ENCODE data around the gene NSRP1. TPM values are rescaled to one million over a fixed set of nuclear protein-coding genes. Genes with fewer than 3 reads are reported as not detected.

Gene NSRP1
- total and polyA plus RNA-seq, 2 of the 13 experiments (the other 11 are each of a cell fraction or from before 2014, with no cell fraction given), result 7.0 to 14.3 TPM

DNA sequence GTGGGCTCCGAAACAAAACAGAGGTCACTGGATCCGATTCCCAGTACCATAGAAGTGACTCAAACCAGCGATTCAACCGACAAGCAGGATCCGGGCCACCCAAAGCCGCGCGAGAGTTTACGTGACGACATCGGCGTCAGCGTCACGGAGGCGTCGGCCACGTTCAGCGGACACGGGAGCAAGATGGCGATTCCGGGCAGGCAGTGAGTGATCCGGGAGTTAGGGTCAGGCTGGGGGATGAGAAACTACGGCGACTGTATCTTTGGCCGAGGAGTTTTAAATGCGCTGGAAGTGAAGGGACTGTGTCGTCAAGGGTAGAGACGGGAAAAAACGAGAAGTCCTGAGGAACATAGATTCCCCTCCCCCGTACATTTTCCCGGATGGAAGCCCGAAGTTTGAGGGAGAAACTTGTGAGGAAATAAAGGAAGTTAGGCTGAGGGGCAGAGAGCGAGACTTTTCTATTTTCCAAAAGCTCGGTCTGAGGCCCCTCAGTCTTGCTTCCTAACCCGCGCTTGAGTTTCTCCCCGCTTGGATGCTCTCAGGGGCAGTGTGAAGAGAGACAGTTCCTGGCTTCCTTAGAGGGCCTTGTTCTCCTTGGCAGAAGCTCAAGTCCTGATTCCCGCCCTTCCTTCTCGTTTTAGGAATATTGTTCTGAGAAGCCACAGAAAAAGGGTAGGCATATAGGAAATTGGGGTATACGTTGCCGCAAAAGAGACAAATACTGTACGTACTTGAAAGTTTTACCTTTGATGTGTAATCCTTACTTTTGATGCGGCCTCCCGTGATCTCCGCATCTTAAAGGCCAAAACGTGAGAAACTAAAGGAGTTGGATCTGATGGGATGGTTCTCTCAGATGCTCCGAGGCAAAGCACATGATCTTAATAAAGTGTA, at the start of gene NSRP1 (continued):
- TF ChIP-seq ZNF382 (CRISPR knock-in tag; IDR thresholded peaks at IDR 0.05; ENCODE audit: borderline replicate concordance) (no peak), NAIF1 (CRISPR knock-in tag; IDR thresholded peaks at IDR 0.05; ENCODE audit: borderline replicate concordance) (peak; percentile 62; the same call in 1 of the 2 replicates), ISL2 (CRISPR knock-in tag; IDR thresholded peaks at IDR 0.05) (peak; percentile 38), NCOA2 (CRISPR knock-in tag; IDR thresholded peaks at IDR 0.05) (0 out of 2 replicates have a peak, but pooled peaks have one; percentile 22), RFX1 (IDR thresholded peaks at IDR 0.05) (no peak), ZFP36L1 (CRISPR knock-in tag; IDR thresholded peaks at IDR 0.05) (0 out of 2 replicates have a peak, but pooled peaks have one; percentile 18), HOXA7 (CRISPR knock-in tag; IDR thresholded peaks at IDR 0.05) (no peak), E2F5 (CRISPR knock-in tag; conservative IDR thresholded peaks at IDR 0.05) (no peak), SMAD1 (CRISPR knock-in tag; IDR thresholded peaks at IDR 0.05; ENCODE audit: borderline replicate concordance, low read depth) (peak; percentile 74; the same call in 1 of the 2 replicates), DPF2 (CRISPR knock-in tag; IDR thresholded peaks at IDR 0.05; ENCODE audit: borderline replicate concordance, low read depth) (no peak), KDM1A (CRISPR knock-in tag; IDR thresholded peaks at IDR 0.05) (no peak), REPIN1 (CRISPR knock-in tag; IDR thresholded peaks at IDR 0.05; ENCODE audit: borderline replicate concordance, low read depth) (peak; percentile 70; the same call in 1 of the 2 replicates), EEA1 (CRISPR knock-in tag; IDR thresholded peaks at IDR 0.05; ENCODE audit: borderline replicate concordance) (no peak), CCDC6 (CRISPR knock-in tag; IDR thresholded peaks at IDR 0.05) (peak; percentile 65), ZNF232 (CRISPR knock-in tag; IDR thresholded peaks at IDR 0.05; ENCODE audit: borderline replicate concordance) (peak; percentile 72; the same call in 1 of the 2 replicates), CCAR2 (optimal IDR thresholded peaks at IDR 0.05; ENCODE audit: low read depth, low read length) (no peak), RBFOX2 (IDR thresholded peaks at IDR 0.05; ENCODE audit: low read depth, low read length) (peak; percentile 88), FOSL1 (CRISPR knock-in tag; IDR thresholded peaks at IDR 0.05; ENCODE audit: borderline replicate concordance) (peak; percentile 27; the same call in 1 of the 2 replicates), HINFP (CRISPR knock-in tag; IDR thresholded peaks at IDR 0.05; ENCODE audit: low read depth) (no peak), NCOA1 (CRISPR knock-in tag; IDR thresholded peaks at IDR 0.05) (no peak; the same call in 1 of the 2 replicates)
- TF ChIP-seq, protein P1, sequence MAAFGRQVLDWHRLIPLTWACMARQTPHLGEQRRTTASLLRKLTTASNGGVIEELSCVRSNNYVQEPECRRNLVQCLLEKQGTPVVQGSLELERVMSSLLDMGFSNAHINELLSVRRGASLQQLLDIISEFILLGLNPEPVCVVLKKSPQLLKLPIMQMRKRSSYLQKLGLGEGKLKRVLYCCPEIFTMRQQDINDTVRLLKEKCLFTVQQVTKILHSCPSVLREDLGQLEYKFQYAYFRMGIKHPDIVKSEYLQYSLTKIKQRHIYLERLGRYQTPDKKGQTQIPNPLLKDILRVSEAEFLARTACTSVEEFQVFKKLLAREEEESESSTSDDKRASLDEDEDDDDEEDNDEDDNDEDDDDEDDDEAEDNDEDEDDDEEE (CRISPR knock-in tag; IDR thresholded peaks at IDR 0.05), result 0 out of 2 replicates have a peak, but pooled peaks have one; percentile 29
- TF ChIP-seq, protein P2, sequence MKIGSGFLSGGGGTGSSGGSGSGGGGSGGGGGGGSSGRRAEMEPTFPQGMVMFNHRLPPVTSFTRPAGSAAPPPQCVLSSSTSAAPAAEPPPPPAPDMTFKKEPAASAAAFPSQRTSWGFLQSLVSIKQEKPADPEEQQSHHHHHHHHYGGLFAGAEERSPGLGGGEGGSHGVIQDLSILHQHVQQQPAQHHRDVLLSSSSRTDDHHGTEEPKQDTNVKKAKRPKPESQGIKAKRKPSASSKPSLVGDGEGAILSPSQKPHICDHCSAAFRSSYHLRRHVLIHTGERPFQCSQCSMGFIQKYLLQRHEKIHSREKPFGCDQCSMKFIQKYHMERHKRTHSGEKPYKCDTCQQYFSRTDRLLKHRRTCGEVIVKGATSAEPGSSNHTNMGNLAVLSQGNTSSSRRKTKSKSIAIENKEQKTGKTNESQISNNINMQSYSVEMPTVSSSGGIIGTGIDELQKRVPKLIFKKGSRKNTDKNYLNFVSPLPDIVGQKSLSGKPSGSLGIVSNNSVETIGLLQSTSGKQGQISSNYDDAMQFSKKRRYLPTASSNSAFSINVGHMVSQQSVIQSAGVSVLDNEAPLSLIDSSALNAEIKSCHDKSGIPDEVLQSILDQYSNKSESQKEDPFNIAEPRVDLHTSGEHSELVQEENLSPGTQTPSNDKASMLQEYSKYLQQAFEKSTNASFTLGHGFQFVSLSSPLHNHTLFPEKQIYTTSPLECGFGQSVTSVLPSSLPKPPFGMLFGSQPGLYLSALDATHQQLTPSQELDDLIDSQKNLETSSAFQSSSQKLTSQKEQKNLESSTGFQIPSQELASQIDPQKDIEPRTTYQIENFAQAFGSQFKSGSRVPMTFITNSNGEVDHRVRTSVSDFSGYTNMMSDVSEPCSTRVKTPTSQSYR (CRISPR knock-in tag; IDR thresholded peaks at IDR 0.05; ENCODE audit: borderline replicate concordance), result peak; percentile 36; the same call in 1 of the 2 replicates

Measured in HepG2 (cell line).